ENCODE data around the gene LRFN5. TPM values are rescaled to one million over a fixed set of nuclear protein-coding genes. Genes with fewer than 3 reads are reported as not detected.

Gene LRFN5
- total and polyA plus RNA-seq, 9 of the 15 experiments (the other 6 are each of a cell fraction or from before 2014, with no cell fraction given), result 0.01 to 0.27 (median 0.09) TPM; not detected in 1

DNA sequence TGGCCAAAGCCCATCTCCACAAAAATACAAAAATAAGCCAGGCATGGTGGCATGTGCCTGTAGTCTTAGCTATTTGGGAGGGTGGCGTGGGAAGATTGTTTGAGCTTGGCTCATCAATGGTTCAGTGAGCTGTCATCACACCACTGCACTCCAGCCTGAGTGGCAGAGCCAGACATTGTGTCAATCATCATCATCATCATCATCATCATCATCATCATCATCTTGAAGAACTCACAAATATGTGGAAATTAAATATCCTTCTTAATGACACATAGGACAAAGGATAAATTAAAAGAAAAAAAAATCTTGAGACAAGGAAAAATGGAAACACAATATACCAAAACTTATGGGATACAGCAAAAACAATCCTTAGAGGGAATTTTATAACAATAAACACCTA lies 132.5 kb downstream of the LRFN5 start:
- Histone ChIP-seq H3K9me3 (replicated peaks; ENCODE audit: control insufficient read depth, insufficient read depth, low read depth, low read length) (no peaks in the 10 kb centered on the region), H2AFZ (ENCODE audit: low read depth, low read length) (no peak overlapping the region), H3K4me1 (replicated peaks in 1 of 2; ENCODE audit: control insufficient read depth in 2 of 2, insufficient read depth in 2 of 2, low read length in 2 of 2) (no peaks in the 10 kb centered on the region), H3K4me2 (ENCODE audit: insufficient read depth, low read length) (no peak overlapping the region), H3K27me3 (ENCODE audit: control insufficient read depth in 2 of 2, insufficient read depth in 2 of 2, low read length in 2 of 2) (no peaks in the 10 kb centered on the region), H4K20me1 (replicated peaks; ENCODE audit: control insufficient read depth, insufficient read depth, low read length) (no peaks in the 10 kb centered on the region), H3K9ac (ENCODE audit: insufficient read depth in 1 of 2, low read depth in 2 of 2, low read length in 2 of 2) (no peak overlapping the region), H3K79me2 (ENCODE audit: control insufficient read depth, insufficient read depth, low read length) (no peaks in the 10 kb centered on the region), H3K9me1 (ENCODE audit: control insufficient read depth, insufficient read depth, low read length) (no peaks in the 10 kb centered on the region), H3K27ac (ENCODE audit: extremely low read depth, low read depth, low read length) (no peak overlapping the region), H3K4me3 (no peak overlapping the region), H3K36me3 (ENCODE audit: control insufficient read depth, insufficient read depth, low read length) (no peaks in the 10 kb centered on the region)
- intact Hi-C loops (cut with micrococcal nuclease), result no loop called here
- FAIRE-seq, result no peak
- no TSS peak for BruUV-seq (replicated peaks)
- in situ Hi-C loops (cut with MboI), result no loop called here
- TF ChIP-seq ZC3H4 (CRISPR knock-in tag; IDR thresholded peaks at IDR 0.05; ENCODE audit: borderline replicate concordance) (no peak), MAFG (tag; conservative IDR thresholded peaks at IDR 0.05) (no peak), ZNF263 (CRISPR knock-in tag; IDR thresholded peaks at IDR 0.05; ENCODE audit: borderline replicate concordance) (no peak), FOXM1 (IDR thresholded peaks at IDR 0.05; ENCODE audit: low read depth) (no peak), FOXM1 (CRISPR knock-in tag; IDR thresholded peaks at IDR 0.05; ENCODE audit: low read depth) (no peak), POLR2H (tag; IDR thresholded peaks at IDR 0.05; ENCODE audit: low read depth) (no peak), NFRKB (IDR thresholded peaks at IDR 0.05; ENCODE audit: low read depth) (no peak), SREBF2 (CRISPR knock-in tag; IDR thresholded peaks at IDR 0.05) (no peak), ZNF140 (CRISPR knock-in tag; IDR thresholded peaks at IDR 0.05) (no peak), ZBTB7A (IDR thresholded peaks at IDR 0.05; ENCODE audit: borderline replicate concordance, control insufficient read depth, low read depth, low read length) (no peak), MYNN (IDR thresholded peaks at IDR 0.05) (no peak), MYNN (CRISPR knock-in tag; IDR thresholded peaks at IDR 0.05) (no peak)
- TF ChIP-seq, protein P1, sequence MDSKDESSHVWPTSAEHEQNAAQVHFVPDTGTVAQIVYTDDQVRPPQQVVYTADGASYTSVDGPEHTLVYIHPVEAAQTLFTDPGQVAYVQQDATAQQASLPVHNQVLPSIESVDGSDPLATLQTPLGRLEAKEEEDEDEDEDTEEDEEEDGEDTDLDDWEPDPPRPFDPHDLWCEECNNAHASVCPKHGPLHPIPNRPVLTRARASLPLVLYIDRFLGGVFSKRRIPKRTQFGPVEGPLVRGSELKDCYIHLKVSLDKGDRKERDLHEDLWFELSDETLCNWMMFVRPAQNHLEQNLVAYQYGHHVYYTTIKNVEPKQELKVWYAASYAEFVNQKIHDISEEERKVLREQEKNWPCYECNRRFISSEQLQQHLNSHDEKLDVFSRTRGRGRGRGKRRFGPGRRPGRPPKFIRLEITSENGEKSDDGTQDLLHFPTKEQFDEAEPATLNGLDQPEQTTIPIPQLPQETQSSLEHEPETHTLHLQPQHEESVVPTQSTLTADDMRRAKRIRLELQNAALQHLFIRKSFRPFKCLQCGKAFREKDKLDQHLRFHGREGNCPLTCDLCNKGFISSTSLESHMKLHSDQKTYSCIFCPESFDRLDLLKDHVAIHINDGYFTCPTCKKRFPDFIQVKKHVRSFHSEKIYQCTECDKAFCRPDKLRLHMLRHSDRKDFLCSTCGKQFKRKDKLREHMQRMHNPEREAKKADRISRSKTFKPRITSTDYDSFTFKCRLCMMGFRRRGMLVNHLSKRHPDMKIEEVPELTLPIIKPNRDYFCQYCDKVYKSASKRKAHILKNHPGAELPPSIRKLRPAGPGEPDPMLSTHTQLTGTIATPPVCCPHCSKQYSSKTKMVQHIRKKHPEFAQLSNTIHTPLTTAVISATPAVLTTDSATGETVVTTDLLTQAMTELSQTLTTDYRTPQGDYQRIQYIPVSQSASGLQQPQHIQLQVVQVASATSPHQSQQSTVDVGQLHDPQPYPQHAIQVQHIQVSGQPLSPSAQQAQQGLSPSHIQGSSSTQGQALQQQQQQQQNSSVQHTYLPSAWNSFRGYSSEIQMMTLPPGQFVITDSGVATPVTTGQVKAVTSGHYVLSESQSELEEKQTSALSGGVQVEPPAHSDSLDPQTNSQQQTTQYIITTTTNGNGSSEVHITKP (IDR thresholded peaks at IDR 0.05; ENCODE audit: partially characterized antibody), result no peak
- 0% methylated on average over 1 of the region's 1 CpG for WGBS (ENCODE audit: insufficient coverage, low coverage, missing lambda C conversion rate)
- POLR2A ChIA-PET, result no interaction called here
- CTCF ChIA-PET (ENCODE audit: low intra/inter-chr PET ratio), result no interaction called here
- no peak for DNase-seq (ENCODE audit: extremely low read depth in 1 of 4, low spot score in 3 of 4)
- no peak for ATAC-seq

Measured in K562 (cell line).